ENCODE results near the gene NAGK. TPM values are rescaled to one million over a fixed set of nuclear protein-coding genes. Genes with fewer than 3 reads are reported as not detected.
A peak's percentile ranks its signal among the peaks of the same experiment; 100 is the strongest.

NAGK gene
- total RNA-seq, 4 donors from 2014 or later: 46.7 to 93.8 (median 66.1) TPM

GRCh38 chr2:71070294-71071093 lies 2.0 kb downstream of the NAGK start:
- no peaks in the 10 kb centered on the region for H3K27me3 ChIP-seq
- no peak for TF ChIP-seq POLR2A (IDR thresholded peaks at IDR 0.05)
- peak in 1 of 4 experiments; percentile 4 for TF ChIP-seq CTCF (IDR thresholded peaks at IDR 0.05)
- WGBS, 2 donors (ENCODE audit: low coverage in 1 of 2): 41 to 42% methylated on average over 4 to 9 of the region's 10 CpGs
- no peaks in the 10 kb centered on the region for H3K9me3 ChIP-seq
- H3K4me3 ChIP-seq: peak overlapping the region in 1 of 2 donors; percentile 1
- no peak overlapping the region for H3K27ac ChIP-seq
- peaks cover 0 to 52% (median 16%) of the 10 kb centered on the region in 3 donors for H3K4me1 ChIP-seq
- no peak for ATAC-seq
- H3K36me3 ChIP-seq: peaks cover 0 to 50% of the 10 kb centered on the region in 2 donors

GRCh38 chr2:71071681-71072398 lies 3.4 kb downstream of the NAGK start:
- Histone ChIP-seq H3K9me3 (no peaks in the 10 kb centered on the region), H3K27me3 (no peaks in the 10 kb centered on the region), H3K36me3 (peaks cover 0 to 63% of the 10 kb centered on the region in 2 donors), H3K4me1 (peaks cover 0 to 52% (median 16%) of the 10 kb centered on the region in 3 donors), H3K27ac (peak overlapping the region in 2 of 4 donors; percentile 8 to 10), H3K4me3 (no peak overlapping the region)
- TF ChIP-seq CTCF (IDR thresholded peaks at IDR 0.05) (no peak), POLR2A (IDR thresholded peaks at IDR 0.05) (no peak), EP300 (IDR thresholded peaks at IDR 0.05) (no peak), POLR2AphosphoS5 (IDR thresholded peaks at IDR 0.05) (no peak)
- WGBS, 2 donors (ENCODE audit: low coverage in 1 of 2): 75 to 80% methylated on average over 2 to 10 of the region's 14 CpGs
- ATAC-seq: no peak

GRCh38 chr2:71072492-71072891 lies 4.0 kb downstream of the NAGK start:
- Histone ChIP-seq H3K9me3 (no peaks in the 10 kb centered on the region), H3K27ac (peak overlapping the region in 1 of 4 donors; percentile 8)

GRCh38 chr2:71073475-71073874 lies 5.0 kb downstream of the NAGK start:
- no peaks in the 10 kb centered on the region for H3K27me3 ChIP-seq
- TF ChIP-seq POLR2A (IDR thresholded peaks at IDR 0.05): no peak
- no peak for TF ChIP-seq EP300 (IDR thresholded peaks at IDR 0.05)
- TF ChIP-seq CTCF (IDR thresholded peaks at IDR 0.05): no peak
- no peak for TF ChIP-seq POLR2AphosphoS5 (IDR thresholded peaks at IDR 0.05)
- H3K27ac ChIP-seq: no peak overlapping the region
- no peak overlapping the region for H3K4me3 ChIP-seq
- peaks cover 0 to 80% of the 10 kb centered on the region in 2 donors for H3K36me3 ChIP-seq
- ATAC-seq: no peak
- no peaks in the 10 kb centered on the region for H3K9me3 ChIP-seq
- peaks cover 0 to 45% (median 14%) of the 10 kb centered on the region in 3 donors for H3K4me1 ChIP-seq
- WGBS, 2 donors (ENCODE audit: low coverage in 1 of 2): 81 to 100% methylated on average over 1 to 6 of the region's 8 CpGs

More at GRCh38 chr2:71072492-71072891, 4.0 kb downstream of the NAGK start:
- Histone ChIP-seq H3K4me3 (no peak overlapping the region), H3K4me1 (peaks cover 0 to 47% (median 15%) of the 10 kb centered on the region in 3 donors), H3K36me3 (peaks cover 0 to 70% of the 10 kb centered on the region in 2 donors), H3K27me3 (no peaks in the 10 kb centered on the region)
- ATAC-seq: no peak
- TF ChIP-seq POLR2A (IDR thresholded peaks at IDR 0.05) (no peak), POLR2AphosphoS5 (IDR thresholded peaks at IDR 0.05) (no peak), EP300 (IDR thresholded peaks at IDR 0.05) (no peak), CTCF (IDR thresholded peaks at IDR 0.05) (no peak)
- 67% methylated on average over 1 of the region's 4 CpGs; no CpG with 5 or more reads in 1 of the 2 donors for WGBS, 2 donors (ENCODE audit: low coverage in 1 of 2)
